Uterus (tissue), 2 donors: ENCODE measurements around the gene CREB1.

ENCODE experiments used
- POLR2A ChIP-seq, 2 donors: fragments of 450-650 bp; IDR thresholded peaks; one replicate each; pipeline ENCODE4 v1.6.1; 2016; ENCODE audit warnings: antibody characterized with exemption in 2 of 2, mild to moderate bottlenecking in 1 of 2, moderate library complexity in 1 of 2
- TF ChIP-seq, protein P1 (sequence below), 4 experiments: fragments of 200-600 bp in 2 of 4; fragments of 450-650 bp in 2 of 4; sonication (generic) in 2 of 4; IDR thresholded peaks; one replicate each; pipeline ENCODE4 v1.5.1; 2016 to 2019; ENCODE audit warnings: antibody characterized with exemption in 4 of 4, mild to moderate bottlenecking in 2 of 4, moderate library complexity in 1 of 4

DNA sequence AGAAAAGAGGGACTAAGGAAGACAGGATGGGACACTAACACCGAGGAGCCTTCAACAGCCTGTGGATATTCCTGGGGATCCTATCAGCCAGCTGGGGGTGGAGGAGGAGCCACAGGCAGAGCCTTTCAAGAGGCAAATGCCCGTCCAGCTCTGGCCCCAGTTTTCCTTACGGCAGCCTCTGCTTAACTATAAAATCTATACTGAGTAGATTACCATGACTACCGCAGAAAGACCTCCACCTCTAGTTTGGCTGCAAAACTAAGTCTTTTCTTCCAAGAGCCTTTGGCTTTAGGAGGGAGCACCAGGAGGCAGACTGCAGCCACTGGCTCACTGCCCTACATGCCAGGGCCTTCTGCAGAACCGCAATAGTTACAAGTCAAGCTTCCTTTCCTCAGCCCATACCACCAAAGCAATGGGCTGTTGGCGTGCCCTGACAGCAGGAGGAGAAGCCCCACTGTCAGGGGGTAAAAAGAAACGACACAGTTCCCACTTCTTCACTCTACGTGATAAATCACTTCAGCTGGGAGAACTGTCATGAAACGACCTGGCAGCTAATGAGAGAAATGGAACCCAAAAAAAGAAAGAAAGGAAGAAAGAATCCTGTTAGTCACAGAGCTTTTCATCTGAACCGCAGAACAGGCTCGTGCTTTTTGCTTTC, 25.1 kb upstream of the CREB1 start:
- TF ChIP-seq, protein P1, sequence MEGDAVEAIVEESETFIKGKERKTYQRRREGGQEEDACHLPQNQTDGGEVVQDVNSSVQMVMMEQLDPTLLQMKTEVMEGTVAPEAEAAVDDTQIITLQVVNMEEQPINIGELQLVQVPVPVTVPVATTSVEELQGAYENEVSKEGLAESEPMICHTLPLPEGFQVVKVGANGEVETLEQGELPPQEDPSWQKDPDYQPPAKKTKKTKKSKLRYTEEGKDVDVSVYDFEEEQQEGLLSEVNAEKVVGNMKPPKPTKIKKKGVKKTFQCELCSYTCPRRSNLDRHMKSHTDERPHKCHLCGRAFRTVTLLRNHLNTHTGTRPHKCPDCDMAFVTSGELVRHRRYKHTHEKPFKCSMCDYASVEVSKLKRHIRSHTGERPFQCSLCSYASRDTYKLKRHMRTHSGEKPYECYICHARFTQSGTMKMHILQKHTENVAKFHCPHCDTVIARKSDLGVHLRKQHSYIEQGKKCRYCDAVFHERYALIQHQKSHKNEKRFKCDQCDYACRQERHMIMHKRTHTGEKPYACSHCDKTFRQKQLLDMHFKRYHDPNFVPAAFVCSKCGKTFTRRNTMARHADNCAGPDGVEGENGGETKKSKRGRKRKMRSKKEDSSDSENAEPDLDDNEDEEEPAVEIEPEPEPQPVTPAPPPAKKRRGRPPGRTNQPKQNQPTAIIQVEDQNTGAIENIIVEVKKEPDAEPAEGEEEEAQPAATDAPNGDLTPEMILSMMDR (IDR thresholded peaks at IDR 0.05) = no peak
- TF ChIP-seq POLR2A (IDR thresholded peaks at IDR 0.05) = no peak
